Skin epidermis (tissue), 12 donors: Measurements from ENCODE around the gene FBXO22.
"Not testable (repeated sequence)": the region's sequence is repeated elsewhere in the genome, so short reads cannot be mapped to it uniquely, and the experiment has no call there.

Experiments used
- H3K27ac ChIP-seq, 21 experiments: fragments of 200-600 bp; sonication (generic) in 11 of 21; one replicate each; pipeline ENCODE4 v1.5.0; 2020; ENCODE audit warnings: mild to moderate bottlenecking in 3 of 21, inconsistent platforms in 2 of 21, moderate library complexity in 2 of 21
- H3K4me3 ChIP-seq, 7 experiments: fragments of 200-600 bp; sonication (generic) in 2 of 7; one replicate each; pipeline ENCODE4 v1.5.0; 2020; ENCODE audit warnings: inconsistent platforms in 2 of 7, mild to moderate bottlenecking in 2 of 7, moderate library complexity in 1 of 7

Gene FBXO22

GRCh38 chr15:75961331-75961730, 57.7 kb downstream of the FBXO22 start:
- Histone ChIP-seq H3K27ac (no peak overlapping the region), H3K4me3 (no peak overlapping the region)

DNA sequence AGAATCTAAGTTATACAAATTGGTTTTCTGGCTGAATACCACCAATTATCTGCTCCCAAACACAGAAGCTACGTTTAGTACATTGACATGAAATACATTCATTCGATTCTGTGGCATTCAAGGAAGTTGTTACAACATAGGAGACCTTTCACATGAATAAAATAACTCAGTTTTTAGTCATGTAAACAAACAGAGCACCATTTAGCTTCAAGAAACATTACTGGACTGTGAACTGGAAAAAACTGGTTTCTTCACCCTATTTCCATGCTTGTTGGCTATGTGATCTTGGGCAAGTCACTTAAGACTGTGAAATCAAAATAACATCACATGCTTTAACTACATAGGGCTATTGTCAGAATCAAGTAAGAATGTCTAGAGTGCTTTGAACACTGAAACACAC, 62.4 kb downstream of the FBXO22 start:
- H3K27ac ChIP-seq = no peak overlapping the region
- no peak overlapping the region for H3K4me3 ChIP-seq

- not testable (repeated sequence) for H3K27ac ChIP-seq, H3K4me3 ChIP-seq
These were observed 73.1 kb downstream of the FBXO22 start for GRCh38 chr15:75976766-75977165.

DNA sequence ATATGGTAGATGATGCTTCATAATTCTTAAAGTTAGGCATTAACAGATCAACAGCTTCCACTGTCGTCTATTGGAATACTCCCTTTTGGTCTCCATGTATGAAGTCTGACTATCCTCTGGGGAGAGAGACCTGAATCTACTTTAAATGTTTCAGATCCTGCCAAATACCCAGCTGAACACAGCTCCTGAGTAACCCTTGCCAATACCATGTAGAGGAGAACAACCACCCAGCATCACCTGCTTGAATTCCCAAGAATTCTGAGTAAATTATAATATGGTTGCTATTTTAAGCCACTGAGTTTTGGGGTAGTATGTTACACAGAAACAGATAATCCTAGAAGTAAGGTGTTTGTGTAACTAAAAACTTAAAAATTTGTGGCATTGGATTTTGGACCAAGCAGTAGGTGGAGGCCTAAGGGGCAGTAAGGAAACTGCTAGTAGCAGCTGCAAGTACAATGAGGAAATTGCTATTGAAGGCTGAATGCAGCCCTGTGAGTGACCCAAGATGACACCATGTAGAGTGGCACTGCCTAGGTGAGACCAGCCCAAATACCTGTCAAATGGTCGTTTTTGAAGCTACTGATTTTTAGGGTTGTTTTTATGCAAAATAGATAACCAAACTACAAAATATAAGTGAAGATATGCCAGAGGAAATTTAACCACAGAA, 77.6 kb downstream of the FBXO22 start:
- H3K4me3 ChIP-seq = no peak overlapping the region
- H3K27ac ChIP-seq = no peak overlapping the region

DNA sequence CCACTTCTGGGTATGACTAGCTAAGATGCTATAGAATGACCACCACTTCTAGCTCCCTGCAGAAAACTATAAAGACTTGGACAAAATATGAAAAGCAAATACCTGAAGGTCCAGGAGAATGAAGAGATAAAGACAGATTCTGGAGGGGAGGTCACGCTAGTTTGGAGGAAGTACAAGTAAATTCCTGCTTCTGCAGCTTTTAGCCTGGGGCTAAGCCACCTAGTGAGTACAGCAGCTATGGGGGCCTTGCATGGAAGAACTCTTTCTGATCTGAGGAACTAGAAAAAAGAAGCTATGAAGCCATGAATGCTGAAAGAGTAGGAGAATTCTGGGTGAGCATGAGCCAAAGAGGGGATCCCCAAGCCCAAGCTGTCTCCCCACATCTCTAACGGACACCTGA, 78.8 kb downstream of the FBXO22 start:
- Histone ChIP-seq H3K4me3 (no peak overlapping the region), H3K27ac (no peak overlapping the region)

DNA sequence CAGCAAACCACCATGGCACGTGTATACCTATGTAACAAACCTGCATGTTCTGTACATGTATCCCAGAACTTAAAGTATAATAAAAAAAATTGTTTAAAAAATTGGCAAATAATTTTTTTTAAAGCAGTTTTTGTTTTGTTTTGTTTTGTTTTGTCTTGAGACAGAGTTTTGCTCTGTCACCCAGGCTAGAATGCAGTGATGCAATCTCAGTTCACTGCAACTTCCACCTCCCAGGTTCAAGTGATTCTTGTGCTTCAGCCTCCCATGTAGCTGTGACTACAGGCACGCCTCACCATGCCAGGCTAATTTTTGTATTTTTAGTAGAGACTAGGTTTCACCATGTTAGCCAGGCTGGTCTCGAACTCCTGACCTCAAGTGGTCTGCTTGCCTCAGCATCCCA, 81.0 kb downstream of the FBXO22 start:
- H3K27ac ChIP-seq, H3K4me3 ChIP-seq: not testable (repeated sequence)

GRCh38 chr15:75985971-75986370, 82.3 kb downstream of the FBXO22 start:
- Histone ChIP-seq H3K27ac (no peak overlapping the region), H3K4me3 (no peak overlapping the region)

DNA sequence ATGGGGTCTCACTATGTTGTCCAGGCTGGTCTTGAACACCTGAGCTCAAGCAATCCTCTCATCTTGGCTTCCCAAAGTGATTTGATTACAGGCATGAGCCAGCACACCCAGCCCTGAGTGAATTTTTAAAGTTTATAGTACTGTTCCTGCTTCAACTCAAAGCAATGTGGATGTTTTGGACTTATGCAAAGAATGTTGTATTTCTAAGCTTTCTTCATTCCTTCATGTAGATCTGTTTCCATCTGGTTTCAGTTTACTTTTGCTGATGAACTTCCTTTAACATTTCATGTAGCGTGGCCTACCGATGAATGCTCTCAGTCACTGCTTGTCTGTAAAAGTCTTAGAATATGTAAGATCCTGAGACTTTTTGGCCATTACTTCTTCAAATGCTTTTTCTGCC, 85.4 kb downstream of the FBXO22 start:
- H3K4me3 ChIP-seq = no peak overlapping the region
- H3K27ac ChIP-seq = no peak overlapping the region

DNA sequence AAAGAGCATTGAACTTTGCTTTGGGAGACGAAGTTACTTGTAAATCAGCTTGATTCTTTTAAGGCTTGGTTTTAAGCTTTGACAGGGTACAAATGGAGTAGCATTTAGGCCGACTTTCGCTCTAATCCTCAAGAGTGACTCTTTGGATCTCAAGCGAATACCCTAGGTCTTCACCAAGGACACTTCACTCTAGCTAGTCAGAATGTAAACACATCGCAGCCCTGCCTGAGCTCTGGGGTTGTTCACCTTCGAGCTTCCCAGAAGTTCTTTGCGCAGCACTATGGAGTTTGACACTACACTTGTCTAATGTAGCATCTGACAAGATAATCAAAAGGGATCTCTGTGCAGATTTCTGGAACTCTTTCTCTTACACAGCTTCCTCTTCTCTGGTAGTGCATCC, 86.2 kb downstream of the FBXO22 start:
- H3K27ac ChIP-seq = no peak overlapping the region
- H3K4me3 ChIP-seq = no peak overlapping the region
